ENCODE measurements around the gene SLCO2B1. TPM values are rescaled to one million over a fixed set of nuclear protein-coding genes. Genes with fewer than 3 reads are reported as not detected.

Gene SLCO2B1
- total RNA-seq, 2 donors from 2014 or later, result 37.6 to 50.3 TPM

GRCh38 chr11:75203138-75203537 lies 52.2 kb downstream of the SLCO2B1 start:
- Histone ChIP-seq H3K9ac (ENCODE audit: low read depth in 2 of 2, low read length in 2 of 2) (no peak overlapping the region), H3K4me1 (no peaks in the 10 kb centered on the region), H3K9me3 (no peaks in the 10 kb centered on the region), H3K27ac (no peak overlapping the region), H3K4me3 (no peak overlapping the region), H3K36me3 (no peaks in the 10 kb centered on the region), H3K27me3 (no peaks in the 10 kb centered on the region)
- no peak for DNase-seq
- intact Hi-C loops (cut with DNase I), result no loop called here
- TF ChIP-seq, protein P1, sequence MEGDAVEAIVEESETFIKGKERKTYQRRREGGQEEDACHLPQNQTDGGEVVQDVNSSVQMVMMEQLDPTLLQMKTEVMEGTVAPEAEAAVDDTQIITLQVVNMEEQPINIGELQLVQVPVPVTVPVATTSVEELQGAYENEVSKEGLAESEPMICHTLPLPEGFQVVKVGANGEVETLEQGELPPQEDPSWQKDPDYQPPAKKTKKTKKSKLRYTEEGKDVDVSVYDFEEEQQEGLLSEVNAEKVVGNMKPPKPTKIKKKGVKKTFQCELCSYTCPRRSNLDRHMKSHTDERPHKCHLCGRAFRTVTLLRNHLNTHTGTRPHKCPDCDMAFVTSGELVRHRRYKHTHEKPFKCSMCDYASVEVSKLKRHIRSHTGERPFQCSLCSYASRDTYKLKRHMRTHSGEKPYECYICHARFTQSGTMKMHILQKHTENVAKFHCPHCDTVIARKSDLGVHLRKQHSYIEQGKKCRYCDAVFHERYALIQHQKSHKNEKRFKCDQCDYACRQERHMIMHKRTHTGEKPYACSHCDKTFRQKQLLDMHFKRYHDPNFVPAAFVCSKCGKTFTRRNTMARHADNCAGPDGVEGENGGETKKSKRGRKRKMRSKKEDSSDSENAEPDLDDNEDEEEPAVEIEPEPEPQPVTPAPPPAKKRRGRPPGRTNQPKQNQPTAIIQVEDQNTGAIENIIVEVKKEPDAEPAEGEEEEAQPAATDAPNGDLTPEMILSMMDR (IDR thresholded peaks at IDR 0.05), result no peak

GRCh38 chr11:75203641-75204011 lies 52.7 kb downstream of the SLCO2B1 start:
- Histone ChIP-seq H3K9ac (ENCODE audit: low read depth in 2 of 2, low read length in 2 of 2) (no peak overlapping the region), H3K27me3 (no peaks in the 10 kb centered on the region), H3K36me3 (no peaks in the 10 kb centered on the region), H3K4me3 (no peak overlapping the region), H3K9me3 (no peaks in the 10 kb centered on the region), H3K27ac (no peak overlapping the region), H3K4me1 (no peaks in the 10 kb centered on the region)
- no peak for DNase-seq
- intact Hi-C loops (cut with DNase I), result no loop called here
- TF ChIP-seq, protein P1 (IDR thresholded peaks at IDR 0.05), result no peak

GRCh38 chr11:75204012-75204674 lies 53.2 kb downstream of the SLCO2B1 start:
- TF ChIP-seq, protein P1 (IDR thresholded peaks at IDR 0.05), result no peak
- intact Hi-C loops (cut with DNase I), result no loop called here
- H3K27me3 ChIP-seq, result no peaks in the 10 kb centered on the region
- no peaks in the 10 kb centered on the region for H3K9me3 ChIP-seq
- H3K4me3 ChIP-seq, result no peak overlapping the region
- DNase-seq, result no peak
- H3K36me3 ChIP-seq, result no peaks in the 10 kb centered on the region
- no peaks in the 10 kb centered on the region for H3K4me1 ChIP-seq
- no peak overlapping the region for H3K9ac ChIP-seq (ENCODE audit: low read depth in 2 of 2, low read length in 2 of 2)
- no peak overlapping the region for H3K27ac ChIP-seq

DNA sequence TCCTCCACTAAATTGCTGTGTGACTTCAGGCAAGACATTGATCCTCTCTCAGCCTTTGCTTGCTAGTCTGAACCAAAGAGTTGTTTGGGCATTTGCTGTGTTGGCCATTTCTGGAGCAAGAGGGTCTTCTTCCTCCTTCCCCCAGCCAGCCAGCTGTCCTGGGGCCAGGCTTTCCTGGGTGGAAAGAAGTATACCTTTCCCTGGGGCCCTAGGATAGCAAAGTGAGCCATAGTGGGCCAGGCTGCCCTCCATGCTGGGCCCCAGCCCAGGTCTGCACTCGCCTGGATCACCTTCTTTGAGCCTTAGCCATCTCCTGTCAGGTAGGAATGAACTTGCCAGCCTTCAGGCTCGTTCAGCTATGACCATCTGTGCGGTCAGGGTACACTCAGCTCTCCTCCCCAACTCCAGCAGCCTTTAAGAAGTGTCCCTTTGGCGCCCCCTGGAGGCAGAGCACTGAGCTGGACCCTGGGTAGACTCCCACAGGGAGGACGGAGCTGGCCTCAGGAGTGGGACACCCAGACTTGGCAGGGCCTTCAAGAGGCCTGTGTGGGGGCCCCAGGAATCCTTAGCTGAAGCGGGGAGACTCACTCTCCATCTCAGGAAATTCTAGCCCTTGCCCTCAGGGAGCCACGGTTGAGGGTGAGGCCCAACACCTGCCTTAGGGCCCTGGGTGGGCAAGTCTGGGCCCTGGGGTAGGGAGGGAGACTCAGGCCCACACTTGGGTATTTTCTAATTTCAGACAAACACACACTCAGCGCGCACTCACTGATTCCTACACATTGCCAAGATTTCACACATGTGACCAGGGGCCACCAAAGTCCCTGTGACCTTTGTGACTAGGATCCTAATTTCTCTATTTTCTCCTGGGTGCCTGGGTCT lies 54.0 kb downstream of the SLCO2B1 start:
- H3K9ac ChIP-seq (ENCODE audit: low read depth in 2 of 2, low read length in 2 of 2), result no peak overlapping the region
- intact Hi-C loops (cut with DNase I), result loop anchor here (1.0 kb wide), 1 partner anchor 62 kb away; no protein-coding TSS in a partner anchor

GRCh38 chr11:75205564-75206020 lies 54.7 kb downstream of the SLCO2B1 start:
- Histone ChIP-seq H3K4me3 (no peak overlapping the region), H3K36me3 (no peaks in the 10 kb centered on the region), H3K27ac (no peak overlapping the region), H3K9ac (ENCODE audit: low read depth in 2 of 2, low read length in 2 of 2) (no peak overlapping the region), H3K9me3 (no peaks in the 10 kb centered on the region), H3K4me1 (no peaks in the 10 kb centered on the region), H3K27me3 (no peaks in the 10 kb centered on the region)
- TF ChIP-seq, protein P1 (IDR thresholded peaks at IDR 0.05), result no peak
- intact Hi-C loops (cut with DNase I), result loop anchor here (1.0 kb wide), 1 partner anchor 62 kb away; no protein-coding TSS in a partner anchor
- no peak for DNase-seq

More for the DNA sequence above, 54.0 kb downstream of the SLCO2B1 start:
- H3K4me1 ChIP-seq, result no peaks in the 10 kb centered on the region
- DNase-seq, result peak; percentile 93
- H3K27me3 ChIP-seq, result no peaks in the 10 kb centered on the region
- TF ChIP-seq, protein P1 (IDR thresholded peaks at IDR 0.05), result peak; percentile 92
- H3K4me3 ChIP-seq, result no peak overlapping the region
- H3K27ac ChIP-seq, result no peak overlapping the region
- no peaks in the 10 kb centered on the region for H3K36me3 ChIP-seq
- no peaks in the 10 kb centered on the region for H3K9me3 ChIP-seq
